HG03103 (cell line): ENCODE data around the gene ZNF91.
"Not testable (repeated sequence)": the region's sequence is repeated elsewhere in the genome, so short reads cannot be mapped to it uniquely, and the experiment has no call there.

Experiments used
- ATAC-seq: cut with Tn5 transposase; IDR thresholded peaks from one replicate; pipeline ENCODE4 v1.9.1; 2021; ENCODE audit warnings: low read depth; ENCODE audit not compliant: unreplicated experiment

Gene ZNF91

GRCh38 chr19:23395041-23395721 lies at the start of gene ZNF91:
TSS of gene ZNF91 (minus strand) at chr19:23395471. CDS start at chr19:23395354, 117 bp downstream.
- ATAC-seq: peak; percentile 97

- no peak for ATAC-seq
Measured at GRCh38 chr19:23440791-23441190, 45.5 kb upstream of the ZNF91 start.

GRCh38 chr19:23440207-23440606 lies 44.9 kb upstream of the ZNF91 start:
- no peak for ATAC-seq

- ATAC-seq: no peak
Measured at GRCh38 chr19:23439623-23440022, 44.4 kb upstream of the ZNF91 start.

- ATAC-seq: no peak
Measured at GRCh38 chr19:23437901-23438300, 42.6 kb upstream of the ZNF91 start.

- ATAC-seq: no peak
Measured at GRCh38 chr19:23436944-23437343, 41.7 kb upstream of the ZNF91 start.

- no peak for ATAC-seq
Measured at GRCh38 chr19:23436318-23436717, 41.0 kb upstream of the ZNF91 start.

- no peak for ATAC-seq
Measured at GRCh38 chr19:23420824-23421223, 25.6 kb upstream of the ZNF91 start.

- not testable (repeated sequence) for ATAC-seq
Measured at GRCh38 chr19:23419261-23419660, 24.0 kb upstream of the ZNF91 start.

GRCh38 chr19:23415561-23416191 lies 20.4 kb upstream of the ZNF91 start:
- ATAC-seq: no peak

GRCh38 chr19:23415034-23415433 lies 19.8 kb upstream of the ZNF91 start:
- no peak for ATAC-seq

- no peak for ATAC-seq
Measured at GRCh38 chr19:23410155-23410554, 14.9 kb upstream of the ZNF91 start.

- ATAC-seq: no peak
Measured at GRCh38 chr19:23409392-23410048, 14.2 kb upstream of the ZNF91 start.

GRCh38 chr19:23407616-23408133 lies 12.4 kb upstream of the ZNF91 start:
- ATAC-seq: no peak

GRCh38 chr19:23406721-23407120 lies 11.4 kb upstream of the ZNF91 start:
- no peak for ATAC-seq

- no peak for ATAC-seq
Measured at GRCh38 chr19:23406091-23406490, 10.8 kb upstream of the ZNF91 start.

GRCh38 chr19:23404676-23405075 lies 9.4 kb upstream of the ZNF91 start:
- no peak for ATAC-seq

- ATAC-seq: no peak
Measured at GRCh38 chr19:23403581-23404324, 8.5 kb upstream of the ZNF91 start.

- ATAC-seq: no peak
Measured at GRCh38 chr19:23403052-23403451, 7.8 kb upstream of the ZNF91 start.

GRCh38 chr19:23402388-23402787 lies 7.1 kb upstream of the ZNF91 start:
- ATAC-seq: no peak

GRCh38 chr19:23401086-23401610 lies 5.9 kb upstream of the ZNF91 start:
- ATAC-seq: no peak
